Endothelial cell of umbilical vein (primary cell): Measurements from ENCODE around the gene ZC2HC1B.

Experiments used
- CTCF ChIP-seq, 2 donors: IDR thresholded peaks; 1 replicate in 1 of 2; 2 replicates in 1 of 2; pipeline ENCODE4 v1.5.1; 2011; ENCODE audit warnings: low read length in 2 of 2, mild to moderate bottlenecking in 2 of 2, moderate library complexity in 2 of 2, control low read depth in 1 of 2, inconsistent platforms in 1 of 2, low read depth in 1 of 2; ENCODE audit not compliant: insufficient read depth in 1 of 2; ENCODE audit errors: extremely low read depth in 1 of 2
- EZH2 ChIP-seq: IDR thresholded peaks from 2 replicates; pipeline ENCODE4 v1.6.1; 2012; ENCODE audit warnings: borderline replicate concordance, low read depth, mild to moderate bottlenecking, moderate library complexity, low read length, inconsistent platforms; ENCODE audit not compliant: severe bottlenecking
- MYC ChIP-seq: IDR thresholded peaks from one replicate; pipeline ENCODE4 v1.6.1; 2011; ENCODE audit warnings: mild to moderate bottlenecking, low read depth, low read length
- POLR2A ChIP-seq: IDR thresholded peaks from 2 replicates; pipeline ENCODE4 v1.6.1; 2012; ENCODE audit warnings: low read depth, mild to moderate bottlenecking, control low read depth, low read length
- POLR2AphosphoS5 ChIP-seq: IDR thresholded peaks from 2 replicates; pipeline ENCODE4 v1.6.1; 2012; ENCODE audit warnings: low read depth, mild to moderate bottlenecking, control low read depth, low read length, moderate library complexity; ENCODE audit not compliant: insufficient read depth

GRCh38 chr6:143950875-143951274 lies 86.6 kb downstream of the ZC2HC1B start:
- TF ChIP-seq CTCF (IDR thresholded peaks at IDR 0.05; ENCODE audit: extremely low read depth in 1 of 2, insufficient read depth in 1 of 2, low read depth in 1 of 2, low read length in 2 of 2): no peak
- TF ChIP-seq POLR2A: no peak
- no peak for TF ChIP-seq POLR2AphosphoS5
- TF ChIP-seq EZH2: no peak
- no peak for TF ChIP-seq MYC
